ENCODE results near the gene HLA-DOB.

The HLA-DOB gene

DNA sequence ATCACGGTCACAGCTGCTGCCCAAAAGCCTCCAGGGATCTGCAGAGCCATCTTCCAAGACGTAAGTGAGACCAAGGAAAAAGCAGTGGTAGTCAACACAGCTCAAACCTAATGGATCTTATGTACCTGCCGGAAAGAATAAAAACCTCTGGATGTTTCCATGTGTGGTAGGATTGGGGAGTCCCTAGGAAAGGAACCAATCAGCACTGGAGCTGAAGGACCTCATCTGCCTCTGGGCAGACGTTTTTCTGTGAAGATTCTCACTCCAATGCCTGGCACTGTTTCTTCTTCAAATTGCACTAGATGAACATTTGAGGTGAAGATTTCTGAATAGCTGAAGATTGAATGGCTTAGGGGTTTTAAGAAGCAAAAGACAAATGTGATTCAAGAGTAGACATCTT, 53.4 kb downstream of the HLA-DOB start, which contains the start of gene HLA-DQB2:
HLA-DQB2 (minus strand) TSS at position 112 of the 400 bp plus-strand sequence; CDS start at position 50, 62 bp downstream.
- TF ChIP-seq EZH2phosphoT487 (conservative IDR thresholded peaks at IDR 0.05; ENCODE audit: low read length) (no peak), CTCF (IDR thresholded peaks at IDR 0.05; ENCODE audit: insufficient read depth, low read length, poor library complexity, severe bottlenecking) (no peak)
- Histone ChIP-seq H2AFZ (ENCODE audit: low read depth, low read length, severe bottlenecking) (no peak within 1 kb of the TSS), H3K27me3 (ENCODE audit: low read length) (no peaks in the 10 kb centered on the region), H3K9me3 (ENCODE audit: insufficient read depth, low read length) (no peaks in the 10 kb centered on the region), H3K36me3 (ENCODE audit: low read length) (no peaks in the 10 kb centered on the region), H4K20me1 (ENCODE audit: low read depth, low read length) (no peaks in the 10 kb centered on the region), H3F3A (ENCODE audit: insufficient read depth) (no peaks in the 10 kb centered on the region), H3K79me2 (ENCODE audit: insufficient read depth, low read length) (no peaks in the 10 kb centered on the region), H3K9ac (ENCODE audit: low read length) (no peak within 1 kb of the TSS), H3K9me2 (replicated peaks; ENCODE audit: insufficient read depth, low read length) (no peaks in the 10 kb centered on the region), H3K4me3 (ENCODE audit: insufficient read depth, low read length, poor library complexity, severe bottlenecking) (no peak within 1 kb of the TSS), H3K27ac (ENCODE audit: low read depth, low read length) (no peak within 1 kb of the TSS), H3K4me2 (ENCODE audit: low read depth, low read length, poor library complexity, severe bottlenecking) (no peak within 1 kb of the TSS)

Measured in SU-DHL-6 (cell line).